ENCODE measurements around the gene SNRPE. TPM values are rescaled to one million over a fixed set of nuclear protein-coding genes. Genes with fewer than 3 reads are reported as not detected.
"Not testable (repeated sequence)": the region's sequence is repeated elsewhere in the genome, so short reads cannot be mapped to it uniquely, and the experiment has no call there.

The SNRPE gene
- total RNA-seq, 1 donor from 2014 or later: 73.0 TPM

DNA sequence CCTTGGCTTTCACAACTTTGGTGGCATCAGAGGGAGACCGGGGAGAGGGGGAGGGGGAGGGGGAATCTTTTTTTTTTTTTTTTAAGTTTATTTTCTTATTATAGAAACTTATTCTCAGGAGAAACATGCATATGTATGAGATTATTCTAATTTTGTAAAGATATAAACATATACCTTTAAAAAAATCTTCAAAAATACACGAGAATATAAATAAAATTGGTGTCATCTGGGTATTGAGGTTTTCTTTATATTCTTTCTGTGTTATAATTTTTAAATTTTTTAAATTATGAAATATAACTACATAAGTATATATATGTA is 18.9 kb upstream of the SNRPE start:
- no peaks in the 10 kb centered on the region for H3K27me3 Mint-ChIP-seq (ENCODE audit: low read depth)
- TF ChIP-seq, protein P1, sequence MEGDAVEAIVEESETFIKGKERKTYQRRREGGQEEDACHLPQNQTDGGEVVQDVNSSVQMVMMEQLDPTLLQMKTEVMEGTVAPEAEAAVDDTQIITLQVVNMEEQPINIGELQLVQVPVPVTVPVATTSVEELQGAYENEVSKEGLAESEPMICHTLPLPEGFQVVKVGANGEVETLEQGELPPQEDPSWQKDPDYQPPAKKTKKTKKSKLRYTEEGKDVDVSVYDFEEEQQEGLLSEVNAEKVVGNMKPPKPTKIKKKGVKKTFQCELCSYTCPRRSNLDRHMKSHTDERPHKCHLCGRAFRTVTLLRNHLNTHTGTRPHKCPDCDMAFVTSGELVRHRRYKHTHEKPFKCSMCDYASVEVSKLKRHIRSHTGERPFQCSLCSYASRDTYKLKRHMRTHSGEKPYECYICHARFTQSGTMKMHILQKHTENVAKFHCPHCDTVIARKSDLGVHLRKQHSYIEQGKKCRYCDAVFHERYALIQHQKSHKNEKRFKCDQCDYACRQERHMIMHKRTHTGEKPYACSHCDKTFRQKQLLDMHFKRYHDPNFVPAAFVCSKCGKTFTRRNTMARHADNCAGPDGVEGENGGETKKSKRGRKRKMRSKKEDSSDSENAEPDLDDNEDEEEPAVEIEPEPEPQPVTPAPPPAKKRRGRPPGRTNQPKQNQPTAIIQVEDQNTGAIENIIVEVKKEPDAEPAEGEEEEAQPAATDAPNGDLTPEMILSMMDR (IDR thresholded peaks at IDR 0.05): no peak
- no peak overlapping the region for H3K27ac Mint-ChIP-seq (ENCODE audit: unreplicated experiment)
- peaks cover 20% of the 10 kb centered on the region for H3K4me1 Mint-ChIP-seq (ENCODE audit: low read depth)
- no peak for DNase-seq (ENCODE audit: low spot score)
- H3K9me3 Mint-ChIP-seq (ENCODE audit: low read depth): no peaks in the 10 kb centered on the region
- no peak overlapping the region for H3K4me3 Mint-ChIP-seq (ENCODE audit: unreplicated experiment)
- H3K36me3 Mint-ChIP-seq (ENCODE audit: low read depth): peaks cover 38% of the 10 kb centered on the region

DNA sequence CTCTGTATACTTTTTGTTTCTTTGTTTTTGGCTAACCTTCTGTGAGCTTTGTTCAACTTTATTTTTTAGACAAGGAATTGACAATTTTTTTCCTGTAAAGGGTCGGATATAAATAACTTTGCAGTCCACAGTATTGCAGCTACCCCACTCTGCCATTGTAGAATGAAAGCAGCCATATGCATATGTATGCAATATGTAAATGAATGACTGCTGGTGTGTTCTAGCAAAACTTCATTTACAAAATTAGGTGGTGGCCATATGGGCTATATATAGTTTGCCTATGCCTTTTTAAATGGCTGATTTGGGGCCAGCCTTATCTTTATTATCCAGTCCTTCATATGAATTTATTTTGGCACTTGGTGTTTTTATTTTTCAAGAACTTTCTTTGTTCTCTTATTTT is 18.0 kb upstream of the SNRPE start:
- Mint-ChIP-seq H3K27me3 (ENCODE audit: low read depth) (no peaks in the 10 kb centered on the region), H3K36me3 (ENCODE audit: low read depth) (peaks cover 32% of the 10 kb centered on the region), H3K4me1 (ENCODE audit: low read depth) (peaks cover 15% of the 10 kb centered on the region), H3K4me3 (ENCODE audit: unreplicated experiment) (no peak overlapping the region), H3K27ac (ENCODE audit: unreplicated experiment) (no peak overlapping the region), H3K9me3 (ENCODE audit: low read depth) (no peaks in the 10 kb centered on the region)
- DNase-seq (ENCODE audit: low spot score): no peak
- TF ChIP-seq, protein P1 (IDR thresholded peaks at IDR 0.05): no peak

DNA sequence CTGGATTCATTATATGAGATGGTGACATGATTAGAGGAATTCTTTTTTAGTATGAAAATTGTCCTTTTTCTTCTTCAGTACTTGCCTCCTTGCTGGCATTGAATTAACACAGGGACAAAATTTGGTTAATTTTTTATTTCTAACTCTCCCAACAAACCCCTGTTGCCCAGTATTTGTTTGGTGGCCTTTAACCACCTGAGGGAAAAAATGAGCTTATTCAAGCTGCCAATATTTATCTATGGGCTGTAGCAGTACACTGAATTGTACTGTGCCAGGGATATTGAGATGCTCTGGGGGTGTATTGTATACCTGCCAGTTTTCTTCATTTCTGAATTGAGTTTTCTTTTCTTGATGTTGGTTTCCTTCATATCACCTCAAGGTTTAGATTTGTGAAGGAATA is 8.3 kb upstream of the SNRPE start:
- not testable (repeated sequence) for H3K27me3 Mint-ChIP-seq (ENCODE audit: low read depth); H3K9me3 Mint-ChIP-seq (ENCODE audit: low read depth); H3K4me3 Mint-ChIP-seq (ENCODE audit: unreplicated experiment); H3K27ac Mint-ChIP-seq (ENCODE audit: unreplicated experiment); DNase-seq (ENCODE audit: low spot score)
- H3K36me3 Mint-ChIP-seq (ENCODE audit: low read depth): peaks cover 25% of the 10 kb centered on the region
- peaks cover 12% of the 10 kb centered on the region for H3K4me1 Mint-ChIP-seq (ENCODE audit: low read depth)

DNA sequence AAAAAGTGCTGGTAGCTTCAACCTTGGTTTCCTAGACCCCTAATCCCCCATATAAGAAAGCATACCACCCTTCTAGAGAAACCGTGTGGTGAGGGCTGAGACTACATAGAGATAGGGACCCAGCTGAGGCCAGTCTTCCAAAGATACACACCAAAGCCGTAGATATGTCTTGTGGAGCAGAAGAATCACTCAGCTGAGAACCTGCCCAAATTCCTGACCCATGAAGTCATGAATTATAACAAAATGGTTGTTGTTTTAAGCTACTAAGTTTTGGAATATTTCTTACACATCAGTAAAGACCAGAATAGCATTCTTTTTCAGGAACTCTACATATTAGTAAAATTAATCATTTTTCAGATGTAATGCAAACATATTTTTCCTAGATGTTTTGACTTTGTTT is 3.3 kb upstream of the SNRPE start:
- DNase-seq (ENCODE audit: low spot score): no peak
- H3K27me3 Mint-ChIP-seq (ENCODE audit: low read depth): no peaks in the 10 kb centered on the region
- H3K4me3 Mint-ChIP-seq (ENCODE audit: unreplicated experiment): peak overlapping the region; percentile 1
- TF ChIP-seq, protein P1 (IDR thresholded peaks at IDR 0.05): no peak
- peak overlapping the region; percentile 96 for H3K27ac Mint-ChIP-seq (ENCODE audit: unreplicated experiment)
- H3K4me1 Mint-ChIP-seq (ENCODE audit: low read depth): peaks cover 43% of the 10 kb centered on the region
- H3K36me3 Mint-ChIP-seq (ENCODE audit: low read depth): peaks cover 12% of the 10 kb centered on the region
- H3K9me3 Mint-ChIP-seq (ENCODE audit: low read depth): no peaks in the 10 kb centered on the region

DNA sequence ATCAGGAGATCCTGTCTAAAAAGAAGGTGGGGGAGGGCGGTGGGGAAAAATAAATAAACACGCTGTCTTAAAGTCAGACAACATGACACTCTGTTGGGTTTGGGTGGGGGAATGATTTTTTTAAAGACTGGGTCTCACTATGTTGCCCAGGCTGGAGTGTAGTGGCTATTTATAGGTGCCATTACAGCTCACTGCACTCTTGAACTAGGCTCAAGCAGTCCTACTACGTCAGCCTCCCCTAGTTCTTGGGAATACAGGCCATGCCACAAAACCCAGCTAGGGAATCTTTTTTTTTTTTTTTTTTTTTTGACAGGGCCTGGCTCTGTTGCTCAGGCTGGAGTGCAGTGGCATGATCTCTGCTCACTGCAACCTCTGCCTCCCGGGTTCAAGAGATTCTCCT is 2.4 kb upstream of the SNRPE start:
- Mint-ChIP-seq H3K4me3 (ENCODE audit: unreplicated experiment) (no peak overlapping the region), H3K27ac (ENCODE audit: unreplicated experiment) (peak overlapping the region; percentile 96), H3K4me1 (ENCODE audit: low read depth) (peaks cover 43% of the 10 kb centered on the region), H3K9me3 (ENCODE audit: low read depth) (no peaks in the 10 kb centered on the region), H3K27me3 (ENCODE audit: low read depth) (no peaks in the 10 kb centered on the region), H3K36me3 (ENCODE audit: low read depth) (peaks cover 11% of the 10 kb centered on the region)
- TF ChIP-seq, protein P1 (IDR thresholded peaks at IDR 0.05): no peak
- DNase-seq (ENCODE audit: low spot score): no peak

DNA sequence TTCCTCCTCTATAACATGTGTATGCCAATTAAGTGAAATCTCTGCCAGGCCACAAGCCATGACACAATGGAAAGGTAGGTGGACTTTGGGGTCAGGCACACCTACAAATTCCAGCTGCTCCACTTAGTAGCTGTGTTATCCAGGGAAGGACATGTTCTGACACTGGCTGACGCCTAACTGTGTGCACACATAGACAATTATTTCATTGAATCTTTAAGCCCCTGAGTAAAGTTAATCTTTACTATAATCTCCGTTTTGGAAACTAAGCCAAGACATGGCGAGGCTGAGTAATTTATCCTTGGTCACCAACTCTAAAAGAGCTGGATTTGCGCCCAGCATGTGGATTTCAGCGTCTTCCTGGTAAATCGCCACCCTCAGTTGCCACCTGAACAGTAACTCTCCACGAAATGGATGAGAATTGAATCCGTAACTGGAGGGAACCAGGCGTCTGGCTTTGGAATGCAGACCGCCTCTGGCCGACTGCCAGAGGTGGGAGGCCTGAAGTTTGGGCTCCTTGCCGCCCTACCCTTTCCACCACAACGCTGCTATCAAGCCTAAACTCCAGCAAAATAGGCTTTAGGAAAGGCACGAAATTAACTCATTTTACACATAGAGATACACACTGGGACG is 888 bp upstream of the SNRPE start:
- Mint-ChIP-seq H3K27ac (ENCODE audit: unreplicated experiment) (peak overlapping the region; percentile 65), H3K4me3 (ENCODE audit: unreplicated experiment) (peak overlapping the region; percentile 100), H3K36me3 (ENCODE audit: low read depth) (peaks cover 14% of the 10 kb centered on the region), H3K4me1 (ENCODE audit: low read depth) (peaks cover 43% of the 10 kb centered on the region), H3K9me3 (ENCODE audit: low read depth) (no peaks in the 10 kb centered on the region), H3K27me3 (ENCODE audit: low read depth) (no peaks in the 10 kb centered on the region)
- no peak for DNase-seq (ENCODE audit: low spot score)
- TF ChIP-seq, protein P1 (IDR thresholded peaks at IDR 0.05): no peak
